ENCODE results near the gene TIMM13.
"Not testable (repeated sequence)": the region's sequence is repeated elsewhere in the genome, so short reads cannot be mapped to it uniquely, and the experiment has no call there.

Gene TIMM13

DNA sequence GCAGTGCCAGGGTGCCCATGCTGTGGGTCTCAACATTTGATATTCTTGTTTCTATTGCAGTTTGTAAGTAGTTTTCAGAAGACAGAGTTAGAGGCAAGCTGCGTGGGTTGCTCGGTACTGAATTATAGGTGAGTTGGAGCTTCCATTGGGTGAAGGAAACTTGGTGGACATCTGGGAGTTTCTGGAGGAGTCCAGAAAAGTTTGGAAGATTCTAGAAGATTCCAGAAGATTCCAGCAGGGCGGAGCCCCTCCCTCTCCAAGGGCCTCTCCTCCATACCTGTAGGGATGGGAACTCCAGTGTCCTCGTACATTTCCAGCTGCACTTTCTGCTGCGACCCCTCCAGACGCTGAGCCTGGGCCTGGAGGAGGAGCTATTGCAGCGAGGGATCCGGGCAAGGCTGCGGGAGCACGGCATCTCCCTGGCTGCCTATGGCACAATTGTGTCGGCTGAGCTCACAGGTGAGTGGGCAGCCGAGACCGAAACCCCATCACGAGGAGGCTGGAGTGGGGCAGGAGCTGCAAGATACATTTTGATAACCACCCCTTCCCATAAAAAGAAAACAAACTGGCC is 28.6 kb downstream of the TIMM13 start:
- Mint-ChIP-seq H3K4me3 (no peak overlapping the region), H3K9me3 (no peaks in the 10 kb centered on the region), H3K4me1 (peaks cover 11% of the 10 kb centered on the region), H3K27me3 (peaks cover 3% of the 10 kb centered on the region), H3K27ac (no peak overlapping the region), H3K36me3 (no peaks in the 10 kb centered on the region)
- CTCF ChIA-PET, result interaction anchor here (1.4 kb wide), 1 partner anchor 137 kb away, joined by 3 read pairs; no protein-coding TSS in a partner anchor
- DNase-seq, result no peak

DNA sequence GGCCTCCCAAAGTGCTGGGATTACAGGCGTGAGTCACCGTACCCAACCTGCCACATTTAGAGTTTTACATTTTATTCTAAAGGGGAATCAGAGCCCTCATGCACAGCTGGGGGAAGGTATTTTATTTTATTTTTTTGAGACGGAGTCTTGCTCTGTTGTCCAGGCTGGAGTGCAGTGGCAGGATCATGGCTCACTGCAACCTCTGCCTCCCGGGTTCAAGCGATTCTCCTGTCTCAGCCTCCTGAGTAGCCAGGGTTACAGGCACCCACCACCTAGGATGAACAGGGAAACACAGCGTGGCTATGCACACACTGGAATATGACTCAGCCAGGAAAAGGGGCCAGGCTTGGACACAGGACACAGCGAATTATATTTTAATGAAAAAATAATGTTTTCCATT is 30.2 kb downstream of the TIMM13 start:
- DNase-seq, H3K36me3 Mint-ChIP-seq, CTCF ChIA-PET, H3K27ac Mint-ChIP-seq, H3K27me3 Mint-ChIP-seq, H3K9me3 Mint-ChIP-seq, H3K4me3 Mint-ChIP-seq: not testable (repeated sequence)
- peaks cover 22% of the 10 kb centered on the region for H3K4me1 Mint-ChIP-seq

DNA sequence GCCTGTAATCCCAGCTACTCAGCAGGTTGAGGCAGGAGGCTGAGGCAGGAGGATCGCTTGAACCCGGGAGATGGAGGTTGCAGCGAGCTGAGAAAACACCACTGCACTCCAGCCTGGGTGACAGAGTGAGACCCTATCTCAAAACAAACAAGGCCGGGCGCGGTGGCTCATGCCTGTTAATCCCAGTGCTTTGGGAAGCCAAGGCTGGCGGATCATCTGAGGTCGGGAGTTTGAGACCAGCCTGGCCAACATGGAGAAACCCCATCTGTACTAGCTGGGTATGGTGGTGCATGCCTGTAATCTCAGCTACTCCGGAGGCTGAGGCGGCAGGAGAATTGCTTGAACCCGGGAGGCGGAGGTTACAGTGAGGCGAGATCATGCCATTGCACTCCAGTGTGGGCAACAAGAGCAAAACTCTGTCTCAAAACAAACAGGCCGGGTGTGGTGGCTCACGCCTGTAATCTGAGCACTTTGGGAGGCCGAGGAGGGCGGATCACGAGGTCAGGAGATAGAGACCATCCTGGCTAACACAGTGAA is 32.0 kb downstream of the TIMM13 start:
- H3K9me3 Mint-ChIP-seq, DNase-seq, H3K4me3 Mint-ChIP-seq, H3K36me3 Mint-ChIP-seq: not testable (repeated sequence)
- Mint-ChIP-seq H3K4me1 (peaks cover 24% of the 10 kb centered on the region), H3K27ac (peak overlapping the region; percentile 49), H3K27me3 (peaks cover 11% of the 10 kb centered on the region)
- CTCF ChIA-PET, result interaction anchor here (1.0 to 1.2 kb wide), 2 partner anchors 80 to 218 kb away, joined by 3 read pairs; no protein-coding TSS in a partner anchor

DNA sequence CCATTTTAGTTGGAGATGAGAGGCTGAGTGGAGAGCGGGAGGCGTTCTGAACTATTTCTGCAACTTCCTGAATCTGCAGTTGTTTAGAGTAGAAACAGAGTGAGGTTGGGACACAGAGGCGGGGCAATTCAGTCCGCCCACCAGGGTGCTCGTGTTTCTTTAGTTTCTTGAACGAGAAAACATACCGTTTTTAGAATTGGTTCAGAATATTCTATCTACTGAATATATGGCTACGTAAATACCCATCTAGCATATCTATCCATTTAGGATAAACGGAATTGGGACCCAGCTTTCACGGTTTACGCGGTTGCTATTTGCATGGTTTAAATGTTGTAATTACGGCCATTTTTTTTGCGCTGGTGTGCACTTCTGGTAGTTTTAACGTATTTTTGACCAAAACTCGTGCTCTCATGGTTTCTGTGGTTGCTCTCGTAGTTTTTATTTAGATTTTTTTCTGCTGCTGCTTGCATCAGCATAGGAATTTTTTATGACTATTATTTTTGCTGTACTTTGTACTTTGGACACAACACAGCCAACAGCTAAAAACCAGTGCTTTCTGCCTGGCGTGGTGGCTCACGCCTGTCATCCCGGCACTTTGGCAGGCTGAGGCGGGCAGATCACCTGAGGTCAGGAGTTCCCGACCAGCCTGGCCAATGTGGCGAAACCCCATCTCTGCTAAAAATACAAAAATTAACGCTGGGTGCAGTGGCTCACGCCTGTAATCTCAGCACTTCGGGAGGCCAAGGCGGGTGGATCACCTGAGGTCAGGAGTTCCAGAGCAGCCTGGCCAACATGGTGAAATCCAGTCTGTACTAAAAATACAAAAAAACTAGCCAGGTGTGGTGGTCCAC is 32.7 kb downstream of the TIMM13 start:
- H3K4me1 Mint-ChIP-seq, result peaks cover 24% of the 10 kb centered on the region
- H3K27me3 Mint-ChIP-seq, result peaks cover 14% of the 10 kb centered on the region
- peak overlapping the region; percentile 45 for H3K4me3 Mint-ChIP-seq
- peak; percentile 56 for DNase-seq
- no peaks in the 10 kb centered on the region for H3K9me3 Mint-ChIP-seq
- H3K27ac Mint-ChIP-seq, result peak overlapping the region; percentile 85
- CTCF ChIA-PET, result interaction anchor here (0.8 to 4.2 kb wide), 7 partner anchors 62 to 239 kb away, joined by 3 to 19 read pairs (median 3); partner anchors contain the start of gene PLEKHJ1
- H3K36me3 Mint-ChIP-seq, result no peaks in the 10 kb centered on the region

DNA sequence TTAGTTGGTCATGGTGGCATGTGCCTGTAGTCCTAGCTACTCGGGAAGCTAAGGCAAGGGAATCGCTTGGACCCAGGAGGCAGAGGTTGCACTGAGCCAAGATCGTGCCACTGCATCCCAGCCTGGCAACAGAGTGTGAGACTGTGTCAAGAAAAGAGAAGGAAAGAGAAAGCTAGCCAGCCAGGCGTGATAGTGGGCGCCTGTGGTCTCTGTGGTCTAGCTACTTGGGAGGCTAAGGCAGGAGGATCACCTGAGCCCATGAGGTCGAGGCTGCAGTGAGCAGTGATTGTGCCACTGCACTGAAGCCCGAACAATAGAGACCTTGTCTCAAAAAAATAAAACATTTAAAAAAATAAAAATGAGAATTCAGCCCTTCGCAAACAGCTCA is 33.3 kb downstream of the TIMM13 start:
- Mint-ChIP-seq H3K4me1 (peaks cover 24% of the 10 kb centered on the region), H3K4me3 (peak overlapping the region; percentile 49), H3K36me3 (no peaks in the 10 kb centered on the region), H3K9me3 (no peaks in the 10 kb centered on the region), H3K27me3 (peaks cover 20% of the 10 kb centered on the region), H3K27ac (peak overlapping the region; percentile 85)
- DNase-seq, result peak; percentile 61
- CTCF ChIA-PET, result interaction anchor here (0.8 to 4.2 kb wide), 7 partner anchors 62 to 238 kb away, joined by 3 to 19 read pairs (median 3); partner anchors contain the start of gene PLEKHJ1

DNA sequence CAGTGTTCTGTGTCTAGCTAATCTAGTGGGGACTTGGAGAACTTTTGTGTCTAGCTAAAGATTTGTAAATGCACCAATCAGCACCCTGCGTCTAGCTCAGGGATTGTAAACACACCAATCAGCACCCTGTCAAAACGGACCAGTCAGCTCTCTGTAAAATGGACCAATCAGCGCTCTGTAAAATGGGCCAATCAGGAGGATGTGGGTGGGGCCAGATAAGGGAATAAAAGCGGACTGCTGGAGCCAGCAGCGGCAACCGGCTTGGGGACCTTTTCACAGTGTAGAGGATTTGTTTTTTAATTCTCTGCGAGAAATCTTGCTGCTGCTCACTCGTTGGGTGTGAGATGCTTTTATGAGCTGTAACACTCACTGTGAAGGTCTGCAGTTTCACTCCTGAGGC is 34.5 kb downstream of the TIMM13 start:
- H3K9me3 Mint-ChIP-seq, H3K36me3 Mint-ChIP-seq, H3K27ac Mint-ChIP-seq, H3K4me3 Mint-ChIP-seq, DNase-seq: not testable (repeated sequence)
- CTCF ChIA-PET, result interaction anchor here (0.9 to 4.2 kb wide), 12 partner anchors 12 to 237 kb away, joined by 3 to 19 read pairs (median 3); partner anchors contain the start of gene PLEKHJ1
- Mint-ChIP-seq H3K27me3 (peaks cover 28% of the 10 kb centered on the region), H3K4me1 (peaks cover 24% of the 10 kb centered on the region)

DNA sequence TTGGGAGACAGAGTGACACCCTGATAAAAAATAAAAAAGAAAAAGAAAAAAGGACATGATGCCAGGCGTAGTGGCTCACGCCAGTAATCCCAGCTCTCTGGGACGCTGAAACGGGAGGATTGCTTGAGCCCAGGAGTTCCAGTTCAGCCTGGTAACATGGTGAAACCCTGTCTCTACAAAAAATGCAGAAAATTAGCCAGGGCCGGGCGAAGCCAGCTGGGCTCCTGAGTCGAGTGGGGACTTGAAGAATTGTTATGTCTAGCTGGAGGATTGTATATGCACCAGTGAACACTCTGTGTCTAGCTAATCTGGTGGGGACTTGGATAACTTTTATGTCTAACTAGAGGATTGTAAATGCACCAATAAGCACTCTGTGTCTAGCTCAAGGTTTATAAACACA is 35.0 kb downstream of the TIMM13 start:
- peaks cover 34% of the 10 kb centered on the region for H3K27me3 Mint-ChIP-seq
- H3K4me3 Mint-ChIP-seq, result no peak overlapping the region
- DNase-seq, result no peak
- no peak overlapping the region for H3K27ac Mint-ChIP-seq
- no peaks in the 10 kb centered on the region for H3K36me3 Mint-ChIP-seq
- CTCF ChIA-PET, result interaction anchor here (0.8 to 4.2 kb wide), 11 partner anchors 20 to 252 kb away, joined by 3 to 19 read pairs (median 3); no protein-coding TSS in a partner anchor
- no peaks in the 10 kb centered on the region for H3K9me3 Mint-ChIP-seq
- H3K4me1 Mint-ChIP-seq, result peaks cover 24% of the 10 kb centered on the region

DNA sequence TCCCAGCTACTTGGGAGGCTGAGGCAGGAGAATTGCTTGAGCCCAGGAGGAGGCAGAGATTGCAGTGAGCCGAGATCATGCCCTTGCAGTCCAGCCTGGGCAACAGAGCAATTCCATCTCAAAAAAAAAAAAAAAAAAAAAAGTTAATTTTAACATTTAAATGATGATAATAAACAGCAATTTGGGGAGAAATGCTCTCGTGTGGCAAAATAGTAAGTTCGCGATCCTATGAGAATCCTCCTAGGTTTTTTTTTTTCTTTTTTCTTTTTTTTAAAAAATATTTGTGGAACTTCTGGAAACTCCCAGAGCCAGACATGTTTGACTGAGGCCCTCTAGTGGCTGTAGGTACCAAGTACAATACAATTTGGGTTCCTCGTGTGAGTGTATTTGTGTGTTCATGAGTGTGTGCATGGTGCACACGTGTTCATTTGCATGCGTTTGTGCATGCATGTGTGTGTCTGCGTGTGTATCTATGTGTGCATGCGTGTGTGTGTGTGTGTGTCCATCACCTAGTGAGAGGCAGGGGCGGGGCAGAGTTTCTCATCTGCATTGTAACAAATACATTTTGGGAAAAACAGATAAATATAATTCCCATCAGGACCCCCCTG is 36.2 kb downstream of the TIMM13 start:
- Mint-ChIP-seq H3K4me3 (no peak overlapping the region), H3K9me3 (no peaks in the 10 kb centered on the region), H3K36me3 (no peaks in the 10 kb centered on the region), H3K27ac (no peak overlapping the region), H3K4me1 (peaks cover 24% of the 10 kb centered on the region), H3K27me3 (peaks cover 38% of the 10 kb centered on the region)
- CTCF ChIA-PET, result interaction anchor here (0.7 to 4.2 kb wide), 9 partner anchors 62 to 552 kb away, joined by 3 to 19 read pairs (median 3); no protein-coding TSS in a partner anchor
- peak; percentile 56 for DNase-seq

DNA sequence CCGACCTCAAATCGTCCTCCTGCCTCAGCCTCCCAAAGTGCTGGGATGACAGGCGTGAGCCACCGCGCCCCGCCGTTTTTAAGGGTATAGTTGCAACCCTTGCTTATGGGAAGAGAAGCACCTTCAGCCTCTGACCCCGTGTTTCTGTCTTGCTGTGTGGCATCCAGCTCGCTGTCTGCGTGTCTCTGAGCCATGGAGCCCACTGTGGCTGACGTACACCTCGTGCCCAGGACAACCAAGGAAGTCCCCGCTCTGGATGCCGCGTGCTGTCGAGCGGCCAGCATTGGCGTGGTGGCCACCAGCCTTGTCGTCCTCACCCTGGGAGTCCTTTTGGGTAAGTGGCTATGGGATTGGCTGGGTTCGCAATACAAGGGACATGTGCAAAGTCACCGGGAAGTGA is 37.8 kb downstream of the TIMM13 start:
- Mint-ChIP-seq H3K36me3 (no peaks in the 10 kb centered on the region), H3K9me3 (no peaks in the 10 kb centered on the region), H3K27me3 (peaks cover 38% of the 10 kb centered on the region), H3K4me1 (peaks cover 19% of the 10 kb centered on the region), H3K27ac (no peak overlapping the region), H3K4me3 (no peak overlapping the region)
- DNase-seq, result no peak
- CTCF ChIA-PET, result interaction anchor here (1.1 kb wide), 1 partner anchor 94 kb away, joined by 3 read pairs; no protein-coding TSS in a partner anchor

DNA sequence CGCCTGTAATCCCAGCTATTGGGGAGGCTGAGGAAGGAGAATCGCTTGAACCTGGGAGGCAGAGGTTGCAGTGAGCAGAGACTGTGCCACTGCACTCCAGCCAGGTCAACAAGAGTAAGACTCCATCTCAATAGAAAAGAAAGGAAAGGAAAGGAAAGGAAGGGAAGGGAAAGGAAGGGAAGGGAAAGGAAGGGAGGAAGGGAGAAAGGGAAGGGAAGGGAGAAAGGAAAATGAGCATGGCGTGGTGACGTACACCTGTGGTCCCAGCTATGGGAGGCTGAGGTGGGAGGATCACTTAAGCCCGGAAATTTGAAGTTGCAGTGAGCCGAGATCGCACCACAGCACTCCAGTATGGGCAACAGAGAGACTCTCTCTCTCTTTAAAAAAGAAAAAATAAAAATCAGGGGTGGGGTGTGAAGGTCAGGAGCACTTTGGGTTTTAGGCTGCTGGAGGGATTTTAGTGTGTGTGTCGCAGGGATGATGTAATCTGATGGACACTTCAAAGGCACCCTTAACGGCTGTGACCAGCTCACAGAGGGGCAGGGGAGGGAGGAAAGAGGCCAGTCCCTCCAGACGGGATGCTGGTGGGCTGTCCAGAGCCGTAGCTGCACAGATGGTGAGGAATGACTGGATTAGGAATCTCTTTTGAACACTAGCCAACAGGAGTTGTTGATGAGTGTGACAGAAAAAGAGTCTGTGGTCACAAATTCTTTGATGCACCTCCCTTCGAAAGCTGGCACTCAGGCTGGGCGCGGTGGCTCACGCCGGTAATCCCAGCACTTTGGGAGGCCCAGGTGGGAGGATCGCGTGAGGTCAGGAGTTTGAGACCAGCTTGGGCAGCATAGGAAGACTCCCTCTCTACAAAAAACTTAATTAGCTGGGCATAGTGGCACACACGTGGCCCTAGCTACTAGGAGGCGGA is 39.8 kb downstream of the TIMM13 start:
- Mint-ChIP-seq H3K27me3 (peaks cover 43% of the 10 kb centered on the region), H3K9me3 (no peaks in the 10 kb centered on the region)
- CTCF ChIA-PET, result no interaction called here

DNA sequence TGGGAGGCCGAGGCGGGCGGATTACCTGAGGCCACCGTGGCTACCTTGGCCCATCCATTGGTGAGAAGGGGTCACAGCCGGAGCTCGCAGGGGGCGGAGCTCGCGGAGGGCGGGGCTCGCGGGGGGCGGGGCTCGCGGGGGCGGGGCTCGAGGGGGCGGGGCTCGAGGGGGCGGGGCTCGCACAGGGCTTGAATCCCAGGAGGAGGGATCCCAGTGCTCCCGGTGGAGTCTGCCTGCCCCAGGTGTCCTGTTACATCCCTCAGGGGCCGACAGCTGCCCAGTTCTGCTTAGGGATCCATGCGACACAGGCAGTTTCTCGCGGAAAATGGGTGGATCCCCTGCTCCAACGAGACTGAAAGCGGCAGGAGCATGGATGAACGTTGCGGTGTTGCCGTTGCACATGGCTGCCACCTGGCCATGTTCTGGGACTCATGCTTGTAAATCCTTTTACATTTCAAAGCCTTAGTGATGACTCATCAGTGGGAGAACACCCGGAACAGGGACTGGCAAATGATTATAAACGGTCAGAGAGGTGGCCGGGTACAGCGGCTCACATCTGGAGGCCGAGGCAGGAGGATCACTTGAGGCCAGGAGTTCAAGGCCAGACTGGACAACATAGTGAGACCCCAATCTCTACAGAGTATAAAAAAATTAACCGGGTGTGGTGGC is 42.2 kb downstream of the TIMM13 start:
- peaks cover 9% of the 10 kb centered on the region for H3K9me3 Mint-ChIP-seq
- no peak for DNase-seq
- H3K27me3 Mint-ChIP-seq, result peaks cover 35% of the 10 kb centered on the region
- H3K4me3 Mint-ChIP-seq, result no peak overlapping the region
- no peak overlapping the region for H3K27ac Mint-ChIP-seq
- CTCF ChIA-PET, result no interaction called here
- no peaks in the 10 kb centered on the region for H3K4me1 Mint-ChIP-seq
- H3K36me3 Mint-ChIP-seq, result peaks cover 1% of the 10 kb centered on the region

More for the DNA sequence above, 39.8 kb downstream of the TIMM13 start:
- H3K27ac Mint-ChIP-seq, result no peak overlapping the region
- DNase-seq, result no peak
- H3K4me3 Mint-ChIP-seq, result no peak overlapping the region
- H3K4me1 Mint-ChIP-seq, result peaks cover 4% of the 10 kb centered on the region
- no peaks in the 10 kb centered on the region for H3K36me3 Mint-ChIP-seq

DNA sequence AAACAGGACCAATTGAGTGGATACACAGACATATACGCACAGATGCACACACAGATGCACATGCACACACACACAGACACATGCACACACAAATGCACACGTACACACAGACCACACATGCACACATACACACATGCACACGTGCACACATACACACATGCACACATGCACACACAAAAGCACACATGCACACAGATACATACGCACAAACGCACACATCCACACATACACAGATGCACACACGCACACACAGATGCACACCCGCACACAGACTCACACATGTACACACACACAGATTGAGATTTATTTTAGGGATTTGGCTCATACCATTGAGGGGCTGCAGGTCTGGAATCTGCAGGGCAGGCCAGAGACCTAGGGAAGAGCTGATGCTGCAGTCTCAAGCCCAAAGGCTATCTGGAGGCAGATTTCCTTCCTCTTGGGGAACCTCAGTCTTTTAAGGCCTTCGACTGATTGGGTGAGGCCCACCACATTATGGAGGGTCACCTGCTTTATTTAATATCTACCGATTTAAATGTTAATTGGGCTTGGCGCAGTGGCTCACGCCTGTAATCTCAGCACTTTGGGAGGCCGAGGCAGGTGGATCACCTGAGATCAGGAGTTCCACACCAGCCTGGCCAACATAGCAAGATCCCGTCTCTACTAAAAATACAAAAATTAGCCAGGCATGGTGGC is 44.7 kb downstream of the TIMM13 start:
- no peak overlapping the region for H3K4me3 Mint-ChIP-seq
- H3K4me1 Mint-ChIP-seq, result no peaks in the 10 kb centered on the region
- CTCF ChIA-PET, result no interaction called here
- peaks cover 21% of the 10 kb centered on the region for H3K27me3 Mint-ChIP-seq
- H3K36me3 Mint-ChIP-seq, result peaks cover 3% of the 10 kb centered on the region
- peaks cover 28% of the 10 kb centered on the region for H3K9me3 Mint-ChIP-seq
- no peak overlapping the region for H3K27ac Mint-ChIP-seq
- no peak for DNase-seq

All from activated naive CD4-positive, alpha-beta T cell treated with anti-CD3 and anti-CD28 coated beads, Interleukin-2, amount 10 ng/mL, durations not matched to agents 7 days and 5 days (primary cell).